HCT116 (cell line): ENCODE data around the gene SMG6. TPM values are rescaled to one million over a fixed set of nuclear protein-coding genes. Genes with fewer than 3 reads are reported as not detected.

Experiments
- ATAC-seq: fragments of 200-7000 bp; cut with Tn5 transposase; 2 replicates; pipeline ENCODE4 v1.9.1; 2020; ENCODE audit warnings: mild to moderate bottlenecking, moderate library complexity
- BruUV-seq: library from RNA; stranded (reverse); fragments of 400-500 nt; replicated peaks from 2 replicates; lab custom pipeline; 2021; lab: Mats Ljungman, UMichigan
- CTCF ChIA-PET: fragments of 300-600 bp; sonication (Branson Sonifier 250); formaldehyde crosslinking; loops from one replicate; lab custom pipeline; 2021; ENCODE audit warnings: antibody characterized with exemption; lab: Charles Lee
- POLR2A ChIA-PET: fragments of 300-600, 350-600 bp; sonication (Branson Sonifier 250); formaldehyde crosslinking; loops from one replicate; lab custom pipeline; 2021; ENCODE audit warnings: antibody characterized with exemption; lab: Charles Lee
- RAD21 ChIA-PET, 2 experiments: fragments of 300-600 bp; sonication (Branson Sonifier 250); formaldehyde crosslinking; loops; one replicate each; lab custom pipeline; 2023; ENCODE audit warnings: low total read pairs in 2 of 2; ENCODE audit not compliant: uncharacterized antibody in 2 of 2, unreplicated experiment in 2 of 2, low non-redundant PET in 1 of 2; lab: Charles Lee
- DNase-seq: peaks from one replicate; pipeline ENCODE4 v3.0.0-alpha.2; 2010; ENCODE audit warnings: low read depth, low spot score
- H2AFZ ChIP-seq: fragments of 200-600 bp; shearing (Covaris generic), sonication (generic); 2 replicates; pipeline ENCODE4 v1.6.1; 2017; ENCODE audit warnings: low read depth, mixed run types, mixed read lengths, antibody characterized with exemption, low read length; ENCODE audit not compliant: poor library complexity, severe bottlenecking
- H3K27ac ChIP-seq: 2 replicates; pipeline ENCODE4 v1.5.1; 2012; ENCODE audit warnings: low read depth, low read length
- H3K27me3 ChIP-seq: fragments of 200-600 bp; sonication (generic); 2 replicates; pipeline ENCODE4 v1.6.1; 2016; ENCODE audit warnings: mixed run types, low read length, mixed read lengths; ENCODE audit not compliant: insufficient read depth
- H3K36me3 ChIP-seq, 2 experiments: fragments of 200-500 bp in 1 of 2; fragments of 200-600 bp in 1 of 2; sonication (Bioruptor generic) in 1 of 2; sonication (generic) in 1 of 2; 2 replicates each; pipeline versions ENCODE4 v1.5.1 to v1.6.1; 2014 to 2016; ENCODE audit warnings: low read length in 2 of 2, inconsistent platforms in 1 of 2, mixed read lengths in 1 of 2, mixed run types in 1 of 2; ENCODE audit not compliant: insufficient read depth in 2 of 2, control insufficient read depth in 1 of 2
- H3K4me1 ChIP-seq, 2 experiments: fragments of 200-600 bp in 1 of 2; sonication (generic) in 1 of 2; 2 replicates each; pipeline versions ENCODE4 v1.5.1 to v1.6.1; 2012 to 2017; ENCODE audit warnings: low read length in 2 of 2, inconsistent platforms in 1 of 2, mild to moderate bottlenecking in 1 of 2, mixed read lengths in 1 of 2, mixed run types in 1 of 2, moderate library complexity in 1 of 2; ENCODE audit not compliant: insufficient read depth in 2 of 2, control insufficient read depth in 1 of 2
- H3K4me2 ChIP-seq: fragments of 200-600 bp; sonication (generic); 2 replicates; pipeline ENCODE4 v1.6.1; 2017; ENCODE audit warnings: mixed run types, low read length, mixed read lengths
- H3K4me3 ChIP-seq, 2 experiments: fragments of 200-600 bp in 1 of 2; sonication (generic) in 1 of 2; replicated peaks in 1 of 2; 2 replicates each; pipeline ENCODE4 v1.5.1; 2011 to 2016; ENCODE audit warnings: low read length in 2 of 2, control low read depth in 1 of 2, low read depth in 1 of 2, mild to moderate bottlenecking in 1 of 2, mixed read lengths in 1 of 2, mixed run types in 1 of 2
- H3K79me2 ChIP-seq: fragments of 200-600 bp; sonication (generic); 2 replicates; pipeline ENCODE4 v1.6.1; 2017; ENCODE audit warnings: mild to moderate bottlenecking, mixed run types, low read length, moderate library complexity, mixed read lengths; ENCODE audit not compliant: insufficient read depth
- H3K9ac ChIP-seq: fragments of 200-600 bp; sonication (generic); 2 replicates; pipeline ENCODE4 v1.6.1; 2016; ENCODE audit warnings: low read length, mixed read lengths
- H3K9me2 ChIP-seq: fragments of 200-600 bp; sonication (generic), shearing (Covaris generic); 2 replicates; pipeline ENCODE4 v1.6.1; 2017; ENCODE audit warnings: mixed run types, mild to moderate bottlenecking, moderate library complexity; ENCODE audit not compliant: insufficient read depth
- H3K9me3 ChIP-seq, 2 experiments: fragments of 200-500 bp in 1 of 2; fragments of 200-600 bp in 1 of 2; sonication (Bioruptor generic) in 1 of 2; sonication (generic) in 1 of 2; 2 replicates each; pipeline ENCODE4 v1.6.1; 2014 to 2017; ENCODE audit warnings: low read length in 2 of 2, mixed read lengths in 2 of 2, inconsistent platforms in 1 of 2, low read depth in 1 of 2, mild to moderate bottlenecking in 1 of 2, mixed run types in 1 of 2, moderate library complexity in 1 of 2; ENCODE audit not compliant: control insufficient read depth in 1 of 2, insufficient read depth in 1 of 2
- H4K20me1 ChIP-seq: fragments of 200-600 bp; sonication (generic), shearing (Covaris generic); 2 replicates; pipeline ENCODE4 v1.6.1; 2017; ENCODE audit warnings: mixed run types, mild to moderate bottlenecking, moderate library complexity; ENCODE audit not compliant: insufficient read depth
- CEBPB ChIP-seq: IDR thresholded peaks from 2 replicates; pipeline ENCODE4 v1.6.1; 2012; ENCODE audit warnings: low read depth
- CTCF ChIP-seq, 3 experiments: fragments of 200-600 bp in 1 of 3; sonication (generic) in 1 of 3; IDR thresholded peaks in 2 of 3; conservative IDR thresholded peaks in 1 of 3; 2 replicates each; pipeline ENCODE4 v1.5.1; 2012 to 2017; ENCODE audit warnings: low read depth in 2 of 3, low read length in 2 of 3, antibody characterized with exemption in 1 of 3, borderline replicate concordance in 1 of 3, control low read depth in 1 of 3, mild to moderate bottlenecking in 1 of 3, mixed read lengths in 1 of 3, mixed run types in 1 of 3, moderate library complexity in 1 of 3; ENCODE audit not compliant: insufficient read depth in 1 of 3
- FOSL1 ChIP-seq: IDR thresholded peaks from 2 replicates; pipeline ENCODE4 v1.6.1; 2012; ENCODE audit warnings: low read depth
- JUND ChIP-seq: IDR thresholded peaks from 2 replicates; pipeline ENCODE4 v1.6.1; 2012
- MAX ChIP-seq: IDR thresholded peaks from 2 replicates; pipeline ENCODE4 v1.6.1; 2012
- POLR2A ChIP-seq: IDR thresholded peaks from 2 replicates; pipeline ENCODE4 v1.7.0; 2011; ENCODE audit warnings: borderline replicate concordance; ENCODE audit not compliant: insufficient read depth, insufficient read length; ENCODE audit errors: extremely low read depth
- REST ChIP-seq: IDR thresholded peaks from 2 replicates; pipeline ENCODE4 v1.6.1; 2012; ENCODE audit warnings: low read depth
- ZBTB33 ChIP-seq: IDR thresholded peaks from 2 replicates; pipeline ENCODE4 v1.6.1; 2011; ENCODE audit warnings: mild to moderate bottlenecking, low read length, moderate library complexity; ENCODE audit not compliant: insufficient replicate concordance; ENCODE audit errors: extremely low read depth
- ZFX ChIP-seq: fragments of 450-650 bp; IDR thresholded peaks from 2 replicates; pipeline ENCODE4 v1.6.1; 2017
- ZNF274 ChIP-seq: fragments of 200-500 bp; sonication (Bioruptor generic); IDR thresholded peaks from 2 replicates; pipeline ENCODE4 v1.6.1; 2014; ENCODE audit warnings: mild to moderate bottlenecking, low read depth, low read length, inconsistent platforms
- intact Hi-C: fragments of 100-400 bp; cut with micrococcal nuclease; formaldehyde crosslinking; loops from 2 replicates; pipeline ENCODE4 v1.10.0; 2022
- total RNA-seq: library from RNA; stranded (reverse); gene quantifications from one replicate; pipeline ENCODE4 v1.2.1, GENCODE V29; 2021; ENCODE audit not compliant: unreplicated experiment

SMG6 gene
- total RNA-seq, 1 experiment from 2014 or later = 23.1 TPM

GRCh38 chr17:2174468-2175293 is 128.9 kb downstream of the SMG6 start:
- Histone ChIP-seq H3K36me3 (no peaks in the 10 kb centered on the region), H3K4me1 (no peaks in the 10 kb centered on the region), H3K79me2 (no peaks in the 10 kb centered on the region), H4K20me1 (no peaks in the 10 kb centered on the region), H3K27me3 (no peaks in the 10 kb centered on the region), H3K9me2 (no peaks in the 10 kb centered on the region), H3K9ac (no peak overlapping the region), H3K9me3 (no peaks in the 10 kb centered on the region), H3K4me3 (no peak overlapping the region), H3K27ac (no peak overlapping the region), H2AFZ (no peak overlapping the region), H3K4me2 (no peak overlapping the region)
- intact Hi-C loops = no loop called here
- DNase-seq = no peak
- ATAC-seq = no peak
- CTCF ChIA-PET = no interaction called here
- BruUV-seq = no TSS peak
- POLR2A ChIA-PET = no interaction called here
- TF ChIP-seq REST (no peak), CTCF (IDR thresholded peaks at IDR 0.05 in 2 of 3, conservative IDR thresholded peaks at IDR 0.05 in 1 of 3; ENCODE audit: borderline replicate concordance in 1 of 3, insufficient read depth in 1 of 3, low read depth in 2 of 3, low read length in 2 of 3) (no peak), ZBTB33 (no peak), MAX (no peak), JUND (no peak), CEBPB (no peak), FOSL1 (no peak), POLR2A (no peak), ZFX (no peak), ZNF274 (no peak)
- RAD21 ChIA-PET = no interaction called here
